ENCODE results near the gene MCRIP1.

The MCRIP1 gene, protein sequence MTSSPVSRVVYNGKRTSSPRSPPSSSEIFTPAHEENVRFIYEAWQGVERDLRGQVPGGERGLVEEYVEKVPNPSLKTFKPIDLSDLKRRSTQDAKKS

DNA sequence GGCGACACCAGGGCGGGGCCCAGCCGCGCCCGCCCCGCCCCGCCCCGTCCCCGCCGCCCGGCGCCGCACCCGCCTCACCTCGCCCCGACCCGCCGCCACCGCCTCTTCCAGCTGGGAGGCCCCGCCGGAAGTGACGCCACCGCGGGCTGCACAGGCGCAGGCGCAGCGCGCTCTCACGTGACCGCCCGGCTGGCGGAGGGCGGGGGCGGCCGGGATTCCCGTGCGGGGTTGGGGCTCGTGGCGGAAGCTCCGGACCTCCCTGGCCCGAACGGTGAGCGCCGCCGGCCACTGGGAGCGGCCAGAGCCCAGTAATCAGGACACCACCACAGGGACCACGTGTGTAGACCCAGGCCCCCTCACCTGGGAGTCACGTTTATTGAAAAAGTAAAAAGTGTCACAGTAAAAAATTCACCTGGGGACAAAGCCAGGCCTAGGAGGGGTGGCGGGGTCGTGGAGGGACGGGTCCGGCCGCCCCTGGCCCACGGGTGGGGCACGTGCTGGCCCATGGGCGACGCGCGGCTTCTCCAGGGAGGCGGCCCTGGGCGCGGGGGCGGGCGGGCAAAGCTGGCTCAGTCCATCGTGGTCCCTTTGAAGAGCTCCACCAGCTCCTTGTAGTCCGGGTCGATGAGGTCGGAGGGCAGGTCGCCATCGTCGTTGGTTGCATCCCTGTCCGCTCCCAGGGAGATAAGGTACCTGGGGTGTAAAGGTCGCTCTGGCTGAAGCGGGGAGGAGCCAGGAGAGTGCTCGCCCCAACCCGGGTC, at the start of gene MCRIP1:
MCRIP1 (minus strand) TSS at position 132 of the 761 bp plus-strand sequence. CDS start 8,785 bp downstream, outside the sequence.
- DNase-seq: peak; percentile 33

DNA sequence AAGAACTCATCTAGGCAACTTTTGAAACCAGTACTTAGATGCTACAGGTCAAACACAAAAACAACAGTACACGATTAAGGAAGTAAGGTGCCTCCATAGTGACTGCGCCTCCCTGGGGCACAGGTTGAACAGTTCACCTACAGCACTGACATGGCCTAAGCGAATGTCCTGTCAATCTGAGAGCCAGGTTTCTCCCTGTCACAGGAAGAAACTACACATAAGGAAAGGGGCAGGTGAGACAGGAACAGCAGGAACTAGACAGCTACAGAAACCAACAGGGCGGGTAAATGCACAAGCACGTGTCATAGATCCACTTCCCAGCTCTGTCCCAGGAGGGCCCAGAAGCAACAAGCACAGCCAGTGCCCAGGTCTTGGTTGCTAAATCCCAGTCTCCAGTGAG, 46.0 kb upstream of the MCRIP1 start:
- no peak for DNase-seq

DNA sequence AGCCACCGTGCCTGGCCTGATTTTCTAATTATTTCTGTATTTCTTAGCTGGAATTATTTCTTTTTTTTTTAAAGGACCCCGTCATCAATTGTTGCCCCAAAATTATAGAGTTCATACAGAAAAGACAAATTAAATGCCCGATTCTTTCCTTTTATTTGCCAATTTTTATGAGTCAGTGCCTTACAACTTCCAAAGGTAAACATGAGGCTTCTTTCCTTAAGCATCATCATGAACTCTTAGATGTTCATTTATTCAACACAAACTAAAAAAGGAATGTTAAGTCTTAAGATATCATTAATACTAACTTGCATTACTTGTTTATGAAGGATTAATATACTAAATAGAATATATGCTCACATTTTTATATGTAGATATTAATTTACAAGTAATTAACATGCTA, 45.2 kb upstream of the MCRIP1 start:
- no peak for DNase-seq

DNA sequence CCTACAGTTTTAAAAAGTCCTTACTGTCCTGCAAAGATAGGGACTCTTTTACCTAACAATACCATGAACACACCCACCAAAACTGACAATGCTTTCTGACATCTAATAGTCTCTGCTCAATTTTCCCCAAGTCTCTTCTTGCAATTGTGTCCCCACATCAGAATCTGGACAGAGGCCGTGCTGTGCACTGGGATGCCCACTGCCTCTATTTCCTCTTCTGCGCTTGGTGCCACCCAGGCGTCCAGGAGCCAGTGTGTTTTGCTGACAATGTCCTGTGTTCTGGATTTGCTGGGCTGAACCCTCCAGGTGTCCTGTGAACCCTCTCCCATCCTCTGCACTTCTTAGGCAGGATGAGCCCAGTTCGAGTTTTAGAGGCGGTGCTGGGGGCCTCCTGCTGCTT, 44.5 kb upstream of the MCRIP1 start:
- no peak for DNase-seq

DNA sequence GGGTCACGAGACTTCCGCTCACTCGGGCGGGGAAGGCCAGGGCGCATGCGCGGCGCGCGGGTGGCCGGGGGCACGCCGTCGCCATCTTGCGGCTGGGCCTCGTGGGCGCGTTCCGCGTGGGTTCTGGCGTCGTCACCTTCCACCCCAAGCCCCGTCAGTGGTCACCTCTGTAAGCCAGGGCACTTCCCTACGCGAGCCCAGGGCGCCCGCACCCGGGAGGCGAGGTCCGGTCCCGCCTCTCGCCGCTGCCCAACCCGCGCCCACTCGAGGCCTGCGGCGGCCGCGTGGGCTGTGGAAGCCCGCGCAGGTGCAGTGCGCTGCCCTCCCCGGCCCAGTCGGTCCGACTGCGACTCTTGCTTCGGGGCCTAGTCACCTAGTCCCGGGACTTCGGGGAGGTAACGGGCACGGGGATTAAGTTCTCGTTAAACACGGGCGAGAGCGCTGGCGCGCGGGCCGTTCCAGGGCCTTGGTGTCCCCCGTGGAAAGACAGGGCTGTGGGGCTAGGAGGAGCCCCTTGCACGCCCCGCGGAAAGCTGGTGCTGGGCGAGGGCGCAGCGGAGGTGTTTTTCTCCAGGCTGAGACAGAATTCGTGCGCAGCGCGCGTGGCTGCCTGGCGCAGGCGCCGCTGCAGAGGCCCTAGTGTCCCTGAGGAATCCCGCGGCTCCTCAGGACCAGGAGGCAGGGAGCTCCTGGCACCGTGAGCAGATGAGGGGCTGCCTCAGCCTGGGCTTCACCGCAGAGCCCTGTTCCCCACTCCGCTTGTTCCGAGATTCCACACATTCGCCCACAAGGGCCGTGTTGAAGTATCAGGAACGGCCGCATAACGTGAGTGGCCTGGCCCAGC, 38.5 kb upstream of the MCRIP1 start:
- DNase-seq: peak; percentile 38

DNA sequence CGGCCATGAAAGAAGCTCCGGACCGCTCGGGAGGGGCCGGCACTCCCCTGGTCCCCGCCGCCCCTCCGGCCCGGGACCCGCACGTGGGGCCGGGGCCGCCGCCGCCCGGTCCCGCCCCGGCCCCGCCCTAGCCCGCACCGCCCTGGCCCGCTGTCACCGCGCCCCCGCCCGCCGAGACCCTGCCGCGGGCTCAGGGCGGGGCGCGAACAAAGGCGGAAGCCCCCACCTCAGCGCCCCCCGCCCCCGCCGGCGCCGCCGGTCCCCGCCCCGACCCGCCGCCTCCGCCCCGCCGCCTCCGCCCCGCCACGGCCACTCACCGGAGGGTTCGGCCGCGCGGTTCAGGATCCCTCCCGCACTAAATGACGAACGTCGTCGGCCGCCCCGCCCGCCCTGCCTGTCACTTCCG, 37.9 kb upstream of the MCRIP1 start, which contains the start of gene ARHGDIA:
ARHGDIA (minus strand) TSS at position 357 of the 406 bp plus-strand sequence. CDS start 1,407 bp downstream, outside the sequence.
- no peak for DNase-seq

DNA sequence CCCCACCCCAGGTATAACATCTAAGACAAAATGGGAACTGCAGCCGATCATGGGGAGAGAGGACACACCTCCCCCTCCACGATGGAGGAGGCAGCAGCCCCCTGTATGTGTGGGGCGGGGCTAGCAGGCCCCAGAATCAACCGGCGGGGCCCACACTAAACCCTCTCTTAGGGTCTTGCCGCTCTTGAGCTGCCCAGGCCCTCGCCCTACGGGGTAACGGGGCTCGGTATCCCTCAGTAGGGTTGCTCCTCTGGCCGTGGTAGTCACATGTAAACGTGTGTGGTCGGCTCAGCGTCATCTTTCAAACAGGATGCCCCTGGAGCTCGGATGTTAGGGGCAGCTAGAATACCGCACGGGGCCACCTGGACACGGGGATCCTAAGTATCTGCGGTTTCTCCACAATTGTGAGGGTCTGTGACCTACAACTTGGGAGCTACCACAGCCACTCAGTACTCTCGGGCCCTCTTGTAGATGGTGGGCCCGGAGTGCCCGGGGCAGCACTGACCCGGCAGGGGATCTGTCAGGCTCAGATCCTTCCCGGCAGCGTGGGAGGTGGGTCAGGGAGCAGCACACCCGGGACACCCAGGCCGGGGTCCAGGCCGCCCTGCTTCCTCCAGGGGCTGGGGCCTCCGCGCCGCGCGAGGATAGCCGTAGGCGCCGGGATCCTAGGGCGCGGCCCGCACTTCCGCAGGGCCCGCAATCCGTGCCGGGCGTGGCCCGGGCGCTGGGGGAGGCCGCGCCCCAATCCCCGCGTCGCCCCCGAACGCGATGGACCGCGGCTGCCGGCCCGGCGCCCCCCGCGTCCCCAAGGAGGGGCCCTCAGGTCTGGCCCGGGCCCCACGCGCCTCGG, 37.3 kb upstream of the MCRIP1 start:
- DNase-seq: no peak

DNA sequence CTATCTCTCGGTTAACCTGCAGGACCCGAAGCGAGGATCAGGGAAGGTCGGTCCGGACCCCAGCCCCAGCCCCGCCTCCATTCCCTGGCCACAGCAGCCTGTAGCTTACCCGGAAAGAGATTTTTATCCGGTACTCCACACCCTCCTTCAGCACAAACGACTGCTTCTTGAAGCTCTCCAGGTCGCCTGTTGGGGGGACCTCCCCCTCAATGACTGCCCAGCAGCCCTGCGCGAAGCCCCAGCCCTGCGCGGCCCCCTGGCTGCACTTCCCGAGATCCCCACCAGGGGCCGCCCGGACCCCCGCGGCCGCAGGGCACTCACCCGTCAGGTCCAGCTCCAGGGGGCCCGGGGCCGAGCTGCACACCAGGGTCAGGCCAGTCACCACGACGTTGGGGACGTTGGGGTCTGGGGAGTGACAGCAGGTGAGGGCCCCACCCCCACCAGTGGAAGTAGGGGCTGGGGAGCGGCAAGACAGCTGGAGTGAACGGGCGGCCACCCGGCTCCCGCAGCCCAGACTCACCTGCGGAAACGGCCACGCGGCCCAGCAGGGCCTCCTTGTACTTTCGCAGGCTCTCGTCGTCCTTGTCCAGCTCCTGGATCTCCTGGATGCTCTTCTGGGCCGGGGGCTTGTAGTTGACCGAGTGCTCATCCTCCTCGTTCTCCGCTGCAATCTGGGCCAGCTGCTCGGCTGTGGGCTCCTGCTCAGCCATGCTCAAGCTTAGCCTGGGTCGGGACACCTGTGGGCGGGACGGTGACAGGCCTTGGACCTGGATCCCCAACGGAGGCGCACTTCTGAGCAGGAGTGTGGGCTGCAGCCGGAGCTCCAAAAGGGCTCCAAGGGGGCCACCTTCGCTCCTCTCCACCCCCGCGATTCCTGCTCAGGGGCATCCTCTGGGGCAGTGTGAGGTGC, 36.4 kb upstream of the MCRIP1 start:
- no peak for DNase-seq

DNA sequence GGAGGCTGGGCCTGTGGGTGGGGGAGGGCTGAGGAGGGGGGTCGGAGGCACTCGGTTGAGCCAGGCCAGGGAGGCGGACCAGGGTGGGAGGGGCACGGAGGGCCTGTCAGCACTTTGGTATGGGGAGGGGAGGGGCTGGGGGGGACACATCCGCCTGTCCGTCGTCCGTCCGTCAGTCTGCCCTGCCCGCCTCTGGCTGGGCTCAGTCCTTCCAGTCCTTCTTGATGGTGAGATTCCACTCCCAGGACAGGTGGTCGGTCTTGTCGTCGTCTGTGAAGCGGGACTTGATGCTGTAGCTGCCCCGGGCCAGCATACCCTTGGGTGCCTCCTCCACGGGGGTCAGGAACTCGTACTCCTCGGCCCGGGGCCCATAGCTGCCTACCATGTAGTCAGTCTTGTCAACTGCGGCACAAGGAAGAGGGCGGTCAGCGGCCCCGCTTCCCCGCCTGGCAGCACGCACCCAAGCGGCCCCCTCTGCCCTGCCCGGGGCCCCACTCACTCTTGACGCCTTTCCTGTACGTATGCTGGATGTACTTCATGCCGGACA, 35.7 kb upstream of the MCRIP1 start:
- no peak for DNase-seq

DNA sequence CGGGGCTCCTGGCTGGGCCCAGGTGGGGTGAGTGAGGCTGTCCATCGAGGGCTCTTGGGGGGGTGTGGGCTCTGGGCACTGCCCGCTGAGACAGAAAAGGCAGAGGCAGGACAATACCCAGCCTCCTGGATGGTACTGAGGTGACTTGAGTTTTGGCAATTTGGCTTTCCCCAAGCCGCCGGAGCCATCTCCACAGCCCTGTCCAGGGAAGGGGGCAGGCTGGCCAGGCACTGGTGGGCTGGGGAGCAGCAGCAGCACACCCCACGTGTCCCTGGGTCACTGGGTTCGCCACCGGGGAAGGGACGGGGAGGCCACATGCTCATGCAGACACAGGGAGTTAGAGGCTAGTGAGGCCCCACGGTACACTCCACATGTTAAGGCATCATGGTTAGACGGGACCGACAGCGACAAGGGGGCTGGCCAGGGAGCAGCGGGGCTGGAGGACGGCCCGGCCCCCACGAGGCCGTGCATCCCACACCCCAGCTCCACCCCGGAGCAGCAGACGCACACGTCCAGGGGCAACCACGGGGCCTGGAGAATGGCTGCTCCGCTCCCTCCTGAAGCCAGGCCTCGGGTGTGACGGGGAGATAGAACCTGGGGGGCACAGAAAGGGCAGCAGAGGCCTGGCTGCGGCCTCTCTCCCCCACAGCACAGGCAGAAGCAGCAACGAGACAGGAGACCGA, 35.0 kb upstream of the MCRIP1 start:
- no peak for DNase-seq

DNA sequence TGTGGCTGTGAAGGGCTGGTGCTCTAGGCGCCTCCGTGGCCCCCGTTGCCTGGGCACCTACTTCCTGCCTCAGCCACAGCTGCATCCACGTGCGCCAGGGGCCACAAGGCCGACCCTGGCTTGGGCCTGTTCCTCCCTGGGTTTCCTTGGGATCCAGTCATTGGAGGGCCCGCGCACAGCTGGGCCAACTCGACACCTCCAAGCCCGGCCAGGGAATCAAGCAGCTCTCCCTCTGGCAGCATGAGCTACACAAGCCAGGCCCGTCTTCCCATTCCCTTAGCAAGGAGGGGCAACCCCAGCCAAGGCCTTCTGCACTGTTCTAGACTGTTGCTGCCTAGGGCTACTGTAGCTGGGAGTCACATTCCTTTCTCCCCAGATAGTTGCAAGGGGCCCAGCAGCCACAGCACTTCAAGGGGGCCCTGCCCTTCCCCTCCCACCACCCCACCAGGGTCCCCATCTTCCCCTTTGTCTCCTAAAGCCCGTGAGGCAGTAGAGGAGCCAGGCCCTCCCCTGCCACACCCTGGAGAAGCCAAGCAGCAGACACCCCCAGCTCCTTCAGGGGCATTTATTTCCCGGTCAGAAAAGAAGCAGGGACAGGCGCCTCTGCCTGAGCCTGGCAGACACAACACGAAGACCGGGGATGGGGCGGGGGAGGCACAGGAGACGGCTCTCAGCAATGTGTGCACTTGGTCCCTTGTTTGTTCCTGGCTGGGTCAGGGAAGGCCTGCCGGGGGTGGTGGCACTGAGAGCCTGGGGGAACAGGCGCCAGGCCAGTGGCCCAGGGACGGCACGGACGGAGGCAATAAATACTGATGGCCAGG, 34.3 kb upstream of the MCRIP1 start:
- no peak for DNase-seq

DNA sequence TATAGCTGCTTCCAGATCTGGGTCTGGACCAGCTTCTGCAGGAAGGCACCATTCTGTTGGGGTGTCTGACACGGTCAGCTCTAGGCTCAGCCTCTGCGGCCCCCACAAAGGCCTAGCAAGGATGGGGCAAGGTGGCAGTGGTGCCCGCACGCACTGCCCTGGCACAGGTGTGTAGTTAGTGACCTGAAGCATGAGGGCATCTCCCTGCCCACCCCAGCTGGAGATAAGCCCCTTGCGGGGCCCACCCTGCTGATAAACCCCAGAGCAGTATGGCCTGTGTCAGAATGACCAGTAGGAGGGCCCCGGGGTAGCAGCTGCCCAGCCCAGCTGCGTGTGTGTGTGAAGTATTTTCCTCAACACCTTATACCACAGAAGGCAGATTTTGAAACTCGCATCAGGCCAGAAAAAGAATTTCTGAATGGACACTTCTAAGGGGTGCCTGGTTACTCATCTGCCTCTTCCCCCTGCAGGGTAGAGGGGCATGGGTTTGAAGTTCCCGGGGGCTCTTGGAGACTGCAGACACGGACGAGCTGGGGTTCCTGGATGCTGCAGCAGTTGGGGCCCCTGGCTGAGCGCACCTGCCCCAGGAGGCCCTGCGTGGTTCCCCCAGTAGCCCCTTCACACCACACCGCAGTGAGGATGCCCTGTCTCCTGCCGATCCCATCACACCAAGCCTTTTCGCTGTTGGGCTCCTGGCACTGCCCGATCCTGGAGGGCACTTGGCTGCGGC, 33.5 kb upstream of the MCRIP1 start:
- DNase-seq: no peak

DNA sequence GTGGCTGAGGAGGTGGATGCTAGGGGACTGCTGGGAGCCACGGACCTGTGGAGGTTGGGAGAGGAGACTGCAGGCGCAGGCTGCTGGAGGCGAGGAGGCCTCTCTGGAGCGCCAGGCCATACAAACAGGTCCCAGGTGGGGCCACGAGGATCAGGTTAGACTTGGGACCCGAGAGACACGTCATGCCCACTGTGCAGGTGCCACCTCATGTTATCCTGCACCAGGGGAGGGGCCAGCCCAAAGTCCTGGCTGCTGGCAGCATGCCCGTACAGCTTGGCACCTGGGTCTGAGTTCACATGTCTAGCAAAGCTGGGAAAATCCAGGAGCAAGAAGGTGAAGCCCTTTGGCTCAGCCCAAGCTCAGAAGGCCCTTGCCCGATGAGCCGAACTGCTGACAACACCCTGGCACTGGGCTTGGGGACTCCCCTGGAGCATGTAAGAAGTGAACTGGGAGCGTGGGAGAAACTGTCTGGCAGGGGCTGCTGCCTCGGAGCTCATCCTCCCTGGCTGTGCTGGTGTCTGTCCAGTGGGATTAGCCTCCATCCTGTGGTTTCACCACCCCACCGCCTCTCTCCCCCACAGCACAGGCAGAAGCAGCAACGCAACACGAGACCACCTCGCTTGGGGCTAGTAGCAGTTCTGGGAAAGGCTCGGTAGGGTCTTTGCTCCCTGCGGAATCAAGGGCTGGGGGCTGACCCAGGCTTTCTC, 32.8 kb upstream of the MCRIP1 start:
- DNase-seq: no peak

DNA sequence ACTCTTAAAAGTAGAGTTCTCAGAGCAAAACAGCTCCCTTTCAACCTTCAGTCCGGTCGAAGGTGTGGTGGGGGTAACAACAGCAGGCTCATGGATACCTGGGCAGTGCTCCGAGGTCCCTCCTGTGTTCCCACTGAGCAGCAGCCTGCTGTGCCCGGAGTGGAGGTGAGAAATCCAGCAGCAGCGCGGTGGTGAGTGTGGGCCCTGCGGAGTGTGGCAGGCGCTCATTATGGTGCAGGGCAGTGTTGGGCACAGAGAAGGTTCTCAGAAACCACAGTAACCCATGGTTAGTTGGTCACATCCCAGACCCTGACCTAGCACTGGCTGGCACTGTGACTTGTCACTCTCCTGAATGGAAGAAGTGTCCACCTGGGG, 32.3 kb upstream of the MCRIP1 start:
- DNase-seq: no peak

DNA sequence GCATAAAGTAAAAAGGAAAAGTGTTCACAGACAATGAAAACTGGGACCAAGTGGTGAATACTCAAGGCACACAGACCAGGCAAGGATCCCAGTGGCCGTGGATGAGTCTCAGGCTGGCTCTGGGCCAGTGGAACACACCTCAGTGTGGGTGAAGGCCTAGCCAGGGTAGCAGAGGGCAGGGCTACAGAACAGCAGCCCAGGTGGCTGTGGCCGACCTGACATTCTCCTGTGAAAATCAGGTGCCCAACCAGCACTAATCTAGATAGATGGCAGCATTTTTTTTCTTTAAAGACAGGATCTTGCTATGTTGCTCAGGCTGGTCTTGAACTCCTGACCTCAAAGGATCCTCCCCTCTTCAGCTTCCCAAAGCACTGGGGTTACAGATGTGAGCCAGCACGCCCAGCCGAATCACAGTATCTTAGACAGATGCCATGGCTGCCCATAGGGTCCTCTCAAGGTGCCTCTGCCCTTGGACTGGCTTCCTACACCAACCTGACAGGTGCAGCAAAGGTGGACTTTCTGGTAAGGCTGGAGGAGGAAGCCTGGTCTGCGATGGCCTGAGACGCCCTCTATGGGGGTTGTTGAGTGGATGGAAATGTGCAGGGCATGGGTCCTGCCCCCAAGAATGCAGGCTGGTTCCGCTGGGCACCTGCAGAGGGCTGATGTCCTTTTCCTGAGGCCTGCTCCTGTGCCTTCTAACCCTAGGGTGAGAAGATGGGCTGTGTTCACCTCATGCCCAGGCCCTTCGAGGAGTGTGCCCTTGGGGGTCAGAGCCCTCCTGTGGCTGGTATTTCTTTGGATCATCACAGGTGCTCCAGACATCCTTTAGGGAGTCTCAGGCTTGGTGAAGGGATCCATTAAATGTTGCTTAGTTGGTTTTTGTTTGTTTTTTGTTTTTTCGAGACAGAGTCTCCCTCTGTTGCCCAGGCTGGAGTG, 31.0 kb upstream of the MCRIP1 start:
- no peak for DNase-seq

DNA sequence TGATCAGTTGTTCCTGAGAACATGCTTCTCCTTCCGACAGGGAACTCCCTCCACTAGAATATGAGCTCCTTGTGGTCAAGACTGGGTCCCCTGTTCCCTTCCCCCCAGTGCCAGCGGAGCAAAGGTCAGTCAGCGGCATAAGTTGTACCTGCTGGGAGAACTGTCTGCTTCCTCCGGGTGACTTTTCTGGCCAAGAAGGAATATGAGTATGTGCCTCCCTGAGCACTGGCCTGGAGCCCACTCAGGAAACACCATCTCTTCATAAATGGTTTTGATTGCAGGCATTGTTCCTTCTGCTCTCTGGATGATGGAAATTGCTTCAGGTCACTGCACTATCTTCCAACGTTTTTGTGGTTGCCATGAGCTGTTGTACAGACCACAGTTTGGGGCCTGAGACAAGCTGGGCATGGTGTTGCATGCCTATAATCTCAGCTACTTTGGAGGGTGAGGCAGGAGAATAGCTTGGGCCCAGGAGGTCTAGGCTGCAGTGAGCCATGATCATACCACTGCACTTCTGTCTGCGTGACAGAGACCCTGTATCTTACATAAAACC, 30.1 kb upstream of the MCRIP1 start:
- no peak for DNase-seq
